ENCODE data around the gene LYPD6B. TPM values are rescaled to one million over a fixed set of nuclear protein-coding genes. Genes with fewer than 3 reads are reported as not detected.

Gene LYPD6B
- polyA plus RNA-seq, 1 of the 3 experiments (the other 2 are of a cell fraction): 18.2 TPM

GRCh38 chr2:149090706-149091105 is 52.2 kb downstream of the LYPD6B start:
- peaks cover 11% of the 10 kb centered on the region for H3F3A ChIP-seq (replicated peaks; ENCODE audit: insufficient read depth)
- no peaks in the 10 kb centered on the region for H3K27me3 ChIP-seq (ENCODE audit: insufficient read depth)
- H3K4me3 ChIP-seq (ENCODE audit: low read depth in 2 of 2, low read length in 1 of 2): no peak overlapping the region
- H4K20me1 ChIP-seq (ENCODE audit: insufficient read depth): no peaks in the 10 kb centered on the region
- H3K9me2 ChIP-seq: no peaks in the 10 kb centered on the region
- H3K9me3 ChIP-seq: no peaks in the 10 kb centered on the region
- H3K27ac ChIP-seq (ENCODE audit: low read depth in 2 of 2, low read length in 1 of 2): no peak overlapping the region
- 70% methylated on average over 2 of the region's 2 CpGs for WGBS (ENCODE audit: low lambda C conversion rate)
- POLR2A ChIA-PET: no interaction called here
- no peaks in the 10 kb centered on the region for H3K36me3 ChIP-seq (replicated peaks in 1 of 2; ENCODE audit: control insufficient read depth in 1 of 2, insufficient read depth in 2 of 2, low read length in 1 of 2)
- no peak overlapping the region for H2AFZ ChIP-seq (ENCODE audit: low read depth)
- no peak overlapping the region for H3K4me2 ChIP-seq
- no peak for TF ChIP-seq MEF2A (IDR thresholded peaks at IDR 0.05; ENCODE audit: borderline replicate concordance, low read depth)
- TF ChIP-seq EZH2phosphoT487 (IDR thresholded peaks at IDR 0.05; ENCODE audit: borderline replicate concordance, low read depth): no peak
- TF ChIP-seq MXI1 (IDR thresholded peaks at IDR 0.05; ENCODE audit: low read depth, low read length): no peak
- no peak for TF ChIP-seq SIN3A (IDR thresholded peaks at IDR 0.05; ENCODE audit: borderline replicate concordance, low read depth, low read length)
- no peak for TF ChIP-seq RAD21 (IDR thresholded peaks at IDR 0.05; ENCODE audit: low read length)
- TF ChIP-seq NRF1 (IDR thresholded peaks at IDR 0.05; ENCODE audit: low read depth, low read length): no peak
- TF ChIP-seq GABPA (IDR thresholded peaks at IDR 0.05; ENCODE audit: low read depth): no peak
- no peak for TF ChIP-seq IRF3 (IDR thresholded peaks at IDR 0.05; ENCODE audit: low read depth, low read length)
- TF ChIP-seq POLR2AphosphoS5 (IDR thresholded peaks at IDR 0.05; ENCODE audit: low read depth, low read length): no peak
- no peak for TF ChIP-seq FOXJ3 (CRISPR knock-in tag; IDR thresholded peaks at IDR 0.05)
- no peak for TF ChIP-seq FOXM1 (IDR thresholded peaks at IDR 0.05; ENCODE audit: low read depth)
- no peak for TF ChIP-seq USF1 (IDR thresholded peaks at IDR 0.05; ENCODE audit: borderline replicate concordance, low read depth)
- no peak for TF ChIP-seq ELF1 (IDR thresholded peaks at IDR 0.05)
- no peak for TF ChIP-seq CTCF (IDR thresholded peaks at IDR 0.05)
- no peak for TF ChIP-seq TEAD4 (IDR thresholded peaks at IDR 0.05; ENCODE audit: borderline replicate concordance, insufficient read depth)
- TF ChIP-seq RXRA (IDR thresholded peaks at IDR 0.05; ENCODE audit: borderline replicate concordance, low read depth): no peak
- no peak for DNase-seq
- no peak overlapping the region for H3K9ac ChIP-seq
- peaks cover 0 to 15% of the 10 kb centered on the region in 2 experiments; a peak in 2 of 4 replicates for H3K4me1 ChIP-seq (ENCODE audit: control insufficient read depth in 1 of 2, insufficient read depth in 2 of 2, low read depth in 1 of 2, low read length in 1 of 2)
- CTCF ChIA-PET: interaction anchor here (1.8 kb wide), 1 partner anchor 471 kb away, joined by 4 read pairs; no protein-coding TSS in a partner anchor
- no peaks in the 10 kb centered on the region for H3K79me2 ChIP-seq (ENCODE audit: insufficient read depth)

Data from SK-N-SH (cell line).